GM23338 (cell line): ENCODE results near the gene MALRD1. TPM values are rescaled to one million over a fixed set of nuclear protein-coding genes. Genes with fewer than 3 reads are reported as not detected.

Experiments used
- ATAC-seq: fragments of 200-7000 bp; cut with Tn5 transposase; 3 replicates; pipeline ENCODE4 v1.9.1; 2020
- DNase-seq: peaks from one replicate; pipeline ENCODE4 v3.0.0-alpha.2; 2015; ENCODE audit warnings: low spot score
- H2AFZ ChIP-seq: fragments of 200-600 bp; sonication (generic); 2 replicates; pipeline ENCODE4 v1.8.0; 2016; ENCODE audit warnings: antibody characterized with exemption, mild to moderate bottlenecking, moderate library complexity
- H3F3A ChIP-seq: fragments of 200-600 bp; sonication (generic); replicated peaks from 2 replicates; pipeline ENCODE4 v1.8.0; 2017; ENCODE audit warnings: antibody characterized with exemption, mixed run types, low read depth
- H3K27ac ChIP-seq: fragments of 200-600 bp; sonication (generic); 2 replicates; pipeline ENCODE4 v1.6.1; 2016; ENCODE audit warnings: low read depth
- H3K27me3 ChIP-seq: fragments of 200-600 bp; sonication (generic); 2 replicates; pipeline ENCODE4 v1.8.0; 2016; ENCODE audit warnings: mild to moderate bottlenecking, mixed run types, moderate library complexity; ENCODE audit not compliant: insufficient read depth
- H3K36me3 ChIP-seq: fragments of 200-600 bp; sonication (generic); 2 replicates; pipeline ENCODE4 v1.8.0; 2016; ENCODE audit warnings: mild to moderate bottlenecking; ENCODE audit not compliant: insufficient read depth
- H3K4me1 ChIP-seq: fragments of 200-600 bp; sonication (generic); 2 replicates; pipeline ENCODE4 v1.8.0; 2016; ENCODE audit warnings: mild to moderate bottlenecking, moderate library complexity; ENCODE audit not compliant: insufficient read depth
- H3K4me2 ChIP-seq: fragments of 200-600 bp; sonication (generic); 2 replicates; pipeline ENCODE4 v1.7.1; 2017; ENCODE audit warnings: mixed run types
- H3K4me3 ChIP-seq: fragments of 200-600 bp; sonication (generic); 2 replicates; pipeline ENCODE4 v1.6.1; 2016; ENCODE audit warnings: mixed run types
- H3K79me2 ChIP-seq: fragments of 200-600 bp; sonication (generic); replicated peaks from 2 replicates; pipeline ENCODE4 v1.8.0; 2017; ENCODE audit warnings: mild to moderate bottlenecking; ENCODE audit not compliant: insufficient read depth
- H3K9me2 ChIP-seq: fragments of 200-600 bp; sonication (generic); 2 replicates; pipeline ENCODE4 v1.8.0; 2017; ENCODE audit not compliant: insufficient read depth
- H4K20me1 ChIP-seq: fragments of 200-600 bp; sonication (generic); replicated peaks from 2 replicates; pipeline ENCODE4 v1.8.0; 2017; ENCODE audit warnings: mild to moderate bottlenecking; ENCODE audit not compliant: insufficient read depth
- H3K27ac Mint-ChIP-seq: 2 replicates; pipeline ENCODE4 v1.8.0; 2020; ENCODE audit warnings: inconsistent platforms, mild to moderate bottlenecking, moderate library complexity, mixed read lengths
- H3K27me3 Mint-ChIP-seq: 3 replicates; pipeline ENCODE4 v1.8.0; 2022; ENCODE audit warnings: low read depth, mild to moderate bottlenecking, moderate library complexity, mixed read lengths, inconsistent platforms; ENCODE audit not compliant: insufficient read depth, poor library complexity
- H3K36me3 Mint-ChIP-seq: 3 replicates; pipeline ENCODE4 v1.8.0; 2021; ENCODE audit warnings: low read depth, mild to moderate bottlenecking, inconsistent platforms, moderate library complexity, mixed read lengths
- H3K4me1 Mint-ChIP-seq: 3 replicates; pipeline ENCODE4 v1.8.0; 2020; ENCODE audit warnings: mild to moderate bottlenecking, inconsistent platforms, mixed read lengths
- H3K4me3 Mint-ChIP-seq: 3 replicates; pipeline ENCODE4 v1.8.0; 2021; ENCODE audit warnings: moderate library complexity, mild to moderate bottlenecking, inconsistent platforms, mixed read lengths
- H3K9me3 Mint-ChIP-seq: 3 replicates; pipeline ENCODE4 v1.8.0; 2020; ENCODE audit warnings: moderate library complexity, mild to moderate bottlenecking, inconsistent platforms, mixed read lengths
- CREB1 ChIP-seq: fragments of 250-450 bp; sonication (Bioruptor Pico); IDR thresholded peaks from 2 replicates; pipeline ENCODE4 v1.5.0; 2020; ENCODE audit warnings: low read depth, mild to moderate bottlenecking, moderate library complexity
- CTCF ChIP-seq, 2 experiments: fragments of 200-600 bp in 1 of 2; sonication (generic) in 1 of 2; conservative IDR thresholded peaks; 2 replicates each; pipeline versions ENCODE4 v1.5.1 to v1.6.1; 2016 to 2017; ENCODE audit warnings: antibody characterized with exemption in 2 of 2, low read depth in 2 of 2, mild to moderate bottlenecking in 2 of 2, moderate library complexity in 1 of 2
- EZH2 ChIP-seq: fragments of 200-600 bp; sonication (generic); IDR thresholded peaks from one replicate; pipeline ENCODE4 v1.8.0; 2017; ENCODE audit warnings: antibody characterized with exemption, mild to moderate bottlenecking, low read depth; ENCODE audit not compliant: unreplicated experiment
- JUNB ChIP-seq: IDR thresholded peaks from one replicate; pipeline ENCODE4 v1.6.1; 2016; ENCODE audit warnings: antibody characterized with exemption; ENCODE audit not compliant: unreplicated experiment
- STAT1 ChIP-seq: IDR thresholded peaks from one replicate; pipeline ENCODE4 v1.6.1; 2016; ENCODE audit warnings: antibody characterized with exemption; ENCODE audit not compliant: unreplicated experiment
- ZNF114 ChIP-seq: fragments of 250-450 bp; sonication (Bioruptor Pico); IDR thresholded peaks from 2 replicates; pipeline ENCODE4 v1.5.0; 2020; ENCODE audit warnings: mild to moderate bottlenecking, moderate library complexity
- polyA plus RNA-seq: library from polyadenylated mRNA; unstranded; fragments of >200 nt; fragmentation: Nextera tagmentation; extraction: Ambion mirVana; gene quantifications from 2 replicates; pipeline ENCODE4 v1.2.1, GENCODE V29; 2016
- total RNA-seq: library from RNA; depleted of rRNA; stranded (reverse); fragments of >200 nt; shearing (Covaris generic); gene quantifications from 2 replicates; pipeline ENCODE4 v1.2.3, GENCODE V29; 2014
- TF ChIP-seq, protein P1 (sequence below): IDR thresholded peaks from one replicate; pipeline ENCODE4 v1.6.1; 2018; ENCODE audit warnings: antibody characterized with exemption; ENCODE audit not compliant: unreplicated experiment
- TF ChIP-seq, protein P2 (sequence below): fragments of 250-450 bp; sonication (Bioruptor Pico); IDR thresholded peaks from 2 replicates; pipeline ENCODE4 v1.5.0; 2020; ENCODE audit warnings: mild to moderate bottlenecking, moderate library complexity

The MALRD1 gene
- total and polyA plus RNA-seq, 2 experiments from 2014 or later = 0.42 to 1.9 TPM

- H3K9me2 ChIP-seq = no peaks in the 10 kb centered on the region
- no peaks in the 10 kb centered on the region for H3K4me1 Mint-ChIP-seq
- no peaks in the 10 kb centered on the region for H3K4me1 ChIP-seq
- H3K9me3 Mint-ChIP-seq = no peaks in the 10 kb centered on the region
- no peak overlapping the region for H3K4me3 ChIP-seq
- no peaks in the 10 kb centered on the region for H3K36me3 Mint-ChIP-seq
- no peak overlapping the region for H3K4me3 Mint-ChIP-seq
- no peaks in the 10 kb centered on the region for H4K20me1 ChIP-seq
- H3K27ac ChIP-seq = no peak overlapping the region
- no peak overlapping the region for H2AFZ ChIP-seq
- DNase-seq (no peak), ATAC-seq (no peak)
- no peak for TF ChIP-seq STAT1
- no peak for TF ChIP-seq ZNF114 (CRISPR knock-in tag)
- no peak for TF ChIP-seq CREB1
- no peak for TF ChIP-seq JUNB
- TF ChIP-seq, protein P1, sequence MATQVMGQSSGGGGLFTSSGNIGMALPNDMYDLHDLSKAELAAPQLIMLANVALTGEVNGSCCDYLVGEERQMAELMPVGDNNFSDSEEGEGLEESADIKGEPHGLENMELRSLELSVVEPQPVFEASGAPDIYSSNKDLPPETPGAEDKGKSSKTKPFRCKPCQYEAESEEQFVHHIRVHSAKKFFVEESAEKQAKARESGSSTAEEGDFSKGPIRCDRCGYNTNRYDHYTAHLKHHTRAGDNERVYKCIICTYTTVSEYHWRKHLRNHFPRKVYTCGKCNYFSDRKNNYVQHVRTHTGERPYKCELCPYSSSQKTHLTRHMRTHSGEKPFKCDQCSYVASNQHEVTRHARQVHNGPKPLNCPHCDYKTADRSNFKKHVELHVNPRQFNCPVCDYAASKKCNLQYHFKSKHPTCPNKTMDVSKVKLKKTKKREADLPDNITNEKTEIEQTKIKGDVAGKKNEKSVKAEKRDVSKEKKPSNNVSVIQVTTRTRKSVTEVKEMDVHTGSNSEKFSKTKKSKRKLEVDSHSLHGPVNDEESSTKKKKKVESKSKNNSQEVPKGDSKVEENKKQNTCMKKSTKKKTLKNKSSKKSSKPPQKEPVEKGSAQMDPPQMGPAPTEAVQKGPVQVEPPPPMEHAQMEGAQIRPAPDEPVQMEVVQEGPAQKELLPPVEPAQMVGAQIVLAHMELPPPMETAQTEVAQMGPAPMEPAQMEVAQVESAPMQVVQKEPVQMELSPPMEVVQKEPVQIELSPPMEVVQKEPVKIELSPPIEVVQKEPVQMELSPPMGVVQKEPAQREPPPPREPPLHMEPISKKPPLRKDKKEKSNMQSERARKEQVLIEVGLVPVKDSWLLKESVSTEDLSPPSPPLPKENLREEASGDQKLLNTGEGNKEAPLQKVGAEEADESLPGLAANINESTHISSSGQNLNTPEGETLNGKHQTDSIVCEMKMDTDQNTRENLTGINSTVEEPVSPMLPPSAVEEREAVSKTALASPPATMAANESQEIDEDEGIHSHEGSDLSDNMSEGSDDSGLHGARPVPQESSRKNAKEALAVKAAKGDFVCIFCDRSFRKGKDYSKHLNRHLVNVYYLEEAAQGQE = no peak
- TF ChIP-seq, protein P2, sequence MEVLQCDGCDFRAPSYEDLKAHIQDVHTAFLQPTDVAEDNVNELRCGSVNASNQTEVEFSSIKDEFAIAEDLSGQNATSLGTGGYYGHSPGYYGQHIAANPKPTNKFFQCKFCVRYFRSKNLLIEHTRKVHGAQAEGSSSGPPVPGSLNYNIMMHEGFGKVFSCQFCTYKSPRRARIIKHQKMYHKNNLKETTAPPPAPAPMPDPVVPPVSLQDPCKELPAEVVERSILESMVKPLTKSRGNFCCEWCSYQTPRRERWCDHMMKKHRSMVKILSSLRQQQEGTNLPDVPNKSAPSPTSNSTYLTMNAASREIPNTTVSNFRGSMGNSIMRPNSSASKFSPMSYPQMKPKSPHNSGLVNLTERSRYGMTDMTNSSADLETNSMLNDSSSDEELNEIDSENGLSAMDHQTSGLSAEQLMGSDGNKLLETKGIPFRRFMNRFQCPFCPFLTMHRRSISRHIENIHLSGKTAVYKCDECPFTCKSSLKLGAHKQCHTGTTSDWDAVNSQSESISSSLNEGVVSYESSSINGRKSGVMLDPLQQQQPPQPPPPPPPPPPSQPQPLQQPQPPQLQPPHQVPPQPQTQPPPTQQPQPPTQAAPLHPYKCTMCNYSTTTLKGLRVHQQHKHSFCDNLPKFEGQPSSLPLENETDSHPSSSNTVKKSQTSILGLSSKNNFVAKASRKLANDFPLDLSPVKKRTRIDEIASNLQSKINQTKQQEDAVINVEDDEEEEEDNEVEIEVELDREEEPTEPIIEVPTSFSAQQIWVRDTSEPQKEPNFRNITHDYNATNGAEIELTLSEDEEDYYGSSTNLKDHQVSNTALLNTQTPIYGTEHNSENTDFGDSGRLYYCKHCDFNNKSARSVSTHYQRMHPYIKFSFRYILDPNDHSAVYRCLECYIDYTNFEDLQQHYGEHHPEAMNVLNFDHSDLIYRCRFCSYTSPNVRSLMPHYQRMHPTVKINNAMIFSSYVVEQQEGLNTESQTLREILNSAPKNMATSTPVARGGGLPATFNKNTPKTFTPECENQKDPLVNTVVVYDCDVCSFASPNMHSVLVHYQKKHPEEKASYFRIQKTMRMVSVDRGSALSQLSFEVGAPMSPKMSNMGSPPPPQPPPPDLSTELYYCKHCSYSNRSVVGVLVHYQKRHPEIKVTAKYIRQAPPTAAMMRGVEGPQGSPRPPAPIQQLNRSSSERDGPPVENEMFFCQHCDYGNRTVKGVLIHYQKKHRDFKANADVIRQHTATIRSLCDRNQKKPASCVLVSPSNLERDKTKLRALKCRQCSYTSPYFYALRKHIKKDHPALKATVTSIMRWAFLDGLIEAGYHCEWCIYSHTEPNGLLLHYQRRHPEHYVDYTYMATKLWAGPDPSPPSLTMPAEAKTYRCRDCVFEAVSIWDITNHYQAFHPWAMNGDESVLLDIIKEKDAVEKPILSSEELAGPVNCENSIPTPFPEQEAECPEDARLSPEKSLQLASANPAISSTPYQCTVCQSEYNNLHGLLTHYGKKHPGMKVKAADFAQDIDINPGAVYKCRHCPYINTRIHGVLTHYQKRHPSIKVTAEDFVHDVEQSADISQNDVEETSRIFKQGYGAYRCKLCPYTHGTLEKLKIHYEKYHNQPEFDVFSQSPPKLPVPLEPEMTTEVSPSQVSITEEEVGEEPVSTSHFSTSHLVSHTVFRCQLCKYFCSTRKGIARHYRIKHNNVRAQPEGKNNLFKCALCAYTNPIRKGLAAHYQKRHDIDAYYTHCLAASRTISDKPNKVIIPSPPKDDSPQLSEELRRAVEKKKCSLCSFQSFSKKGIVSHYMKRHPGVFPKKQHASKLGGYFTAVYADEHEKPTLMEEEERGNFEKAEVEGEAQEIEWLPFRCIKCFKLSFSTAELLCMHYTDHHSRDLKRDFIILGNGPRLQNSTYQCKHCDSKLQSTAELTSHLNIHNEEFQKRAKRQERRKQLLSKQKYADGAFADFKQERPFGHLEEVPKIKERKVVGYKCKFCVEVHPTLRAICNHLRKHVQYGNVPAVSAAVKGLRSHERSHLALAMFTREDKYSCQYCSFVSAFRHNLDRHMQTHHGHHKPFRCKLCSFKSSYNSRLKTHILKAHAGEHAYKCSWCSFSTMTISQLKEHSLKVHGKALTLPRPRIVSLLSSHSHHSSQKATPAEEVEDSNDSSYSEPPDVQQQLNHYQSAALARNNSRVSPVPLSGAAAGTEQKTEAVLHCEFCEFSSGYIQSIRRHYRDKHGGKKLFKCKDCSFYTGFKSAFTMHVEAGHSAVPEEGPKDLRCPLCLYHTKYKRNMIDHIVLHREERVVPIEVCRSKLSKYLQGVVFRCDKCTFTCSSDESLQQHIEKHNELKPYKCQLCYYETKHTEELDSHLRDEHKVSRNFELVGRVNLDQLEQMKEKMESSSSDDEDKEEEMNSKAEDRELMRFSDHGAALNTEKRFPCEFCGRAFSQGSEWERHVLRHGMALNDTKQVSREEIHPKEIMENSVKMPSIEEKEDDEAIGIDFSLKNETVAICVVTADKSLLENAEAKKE (CRISPR knock-in tag) = no peak
- TF ChIP-seq EZH2 = no peak
- no peak for TF ChIP-seq CTCF (conservative IDR thresholded peaks at IDR 0.05; ENCODE audit: low read depth in 2 of 2)
- H3K27me3 Mint-ChIP-seq = no peaks in the 10 kb centered on the region
- H3K27ac Mint-ChIP-seq = no peak overlapping the region
- H3K36me3 ChIP-seq = no peaks in the 10 kb centered on the region
- no peaks in the 10 kb centered on the region for H3K27me3 ChIP-seq
- no peaks in the 10 kb centered on the region for H3K79me2 ChIP-seq
- no peaks in the 10 kb centered on the region for H3F3A ChIP-seq
- no peak overlapping the region for H3K4me2 ChIP-seq
These were observed 606.0 kb downstream of the MALRD1 start for GRCh38 chr10:19654576-19654975.
